Fibroblast of lung (primary cell): Measurements from ENCODE around the gene UBXN2A. TPM values are rescaled to one million over a fixed set of nuclear protein-coding genes. Genes with fewer than 3 reads are reported as not detected.

Experiments
- DNase-seq, 2 donors: peaks; one replicate each; pipeline versions ENCODE4 v3.0.0 to v3.0.0-alpha.2; 2010; ENCODE audit warnings: low read depth in 2 of 2
- H2AFZ ChIP-seq: 2 replicates; pipeline ENCODE4 v1.5.1; 2012; ENCODE audit warnings: low read length, control low read depth, inconsistent platforms
- H3K27ac ChIP-seq: 2 replicates; pipeline ENCODE4 v1.5.1; 2011; ENCODE audit warnings: low read length, control low read depth; ENCODE audit not compliant: insufficient read depth
- H3K27me3 ChIP-seq: 2 replicates; pipeline ENCODE4 v1.5.1; 2011; ENCODE audit warnings: mild to moderate bottlenecking, low read length; ENCODE audit not compliant: control insufficient read depth, insufficient read depth
- H3K36me3 ChIP-seq: 2 replicates; pipeline ENCODE4 v1.5.1; 2011; ENCODE audit warnings: low read length; ENCODE audit not compliant: control insufficient read depth, insufficient read depth
- H3K4me1 ChIP-seq: 2 replicates; pipeline ENCODE4 v1.5.1; 2011; ENCODE audit warnings: low read length; ENCODE audit not compliant: control insufficient read depth, insufficient read depth; ENCODE audit errors: extremely low read depth
- H3K4me2 ChIP-seq: 2 replicates; pipeline ENCODE4 v1.5.1; 2011; ENCODE audit warnings: low read length, control low read depth; ENCODE audit not compliant: insufficient read depth; ENCODE audit errors: extremely low read depth
- H3K4me3 ChIP-seq, 4 experiments: fragments of 200-600 bp in 1 of 4; sonication (generic) in 1 of 4; replicated peaks in 1 of 4; 2 replicates each; pipeline ENCODE4 v1.5.1; 2011 to 2016; ENCODE audit warnings: low read length in 4 of 4, low read depth in 3 of 4, mild to moderate bottlenecking in 3 of 4, control low read depth in 2 of 4, inconsistent platforms in 1 of 4, mixed read lengths in 1 of 4; ENCODE audit not compliant: insufficient read depth in 1 of 4; ENCODE audit errors: control extremely low read depth in 1 of 4
- H3K79me2 ChIP-seq: 2 replicates; pipeline ENCODE4 v1.5.1; 2012; ENCODE audit warnings: mild to moderate bottlenecking, low read length, inconsistent platforms; ENCODE audit not compliant: control insufficient read depth, insufficient read depth
- H3K9ac ChIP-seq: 2 replicates; pipeline ENCODE4 v1.5.1; 2011; ENCODE audit warnings: mild to moderate bottlenecking, low read length, control low read depth; ENCODE audit not compliant: insufficient read depth
- H3K9me3 ChIP-seq: 2 replicates; pipeline ENCODE4 v1.5.1; 2012; ENCODE audit warnings: low read depth, low read length; ENCODE audit not compliant: control insufficient read depth, insufficient read depth
- H4K20me1 ChIP-seq: 2 replicates; pipeline ENCODE4 v1.5.1; 2011; ENCODE audit warnings: low read length; ENCODE audit not compliant: control insufficient read depth, insufficient read depth; ENCODE audit errors: extremely low read depth
- EZH2 ChIP-seq: IDR thresholded peaks from 2 replicates; pipeline ENCODE4 v1.5.1; 2012; ENCODE audit warnings: low read length, control low read depth, mild to moderate bottlenecking; ENCODE audit errors: missing control alignments
- polyA plus RNA-seq, 2 donors: library from polyadenylated mRNA; depleted of rRNA in 1 of 2; stranded (reverse) in 1 of 2; unstranded in 1 of 2; fragments of >200 nt; gene quantifications; 2 replicates each; pipeline ENCODE4 v1.2.1, GENCODE V29; 2011 to 2012; ENCODE audit warnings: missing spikeins in 1 of 2
- total RNA-seq: library from RNA; depleted of rRNA; stranded (reverse); fragments of >200 nt; gene quantifications from 2 replicates; pipeline ENCODE4 v1.2.1, GENCODE V29; 2014
- TF ChIP-seq, protein P1 (sequence below), 2 donors: IDR thresholded peaks in 1 of 2; conservative IDR thresholded peaks in 1 of 2; 1 replicate in 1 of 2; 2 replicates in 1 of 2; pipeline ENCODE4 v1.5.1; 2011 to 2012; ENCODE audit warnings: low read length in 2 of 2, control low read depth in 1 of 2, inconsistent platforms in 1 of 2, low read depth in 1 of 2, mild to moderate bottlenecking in 1 of 2

The UBXN2A gene
- total and polyA plus RNA-seq, 2 donors (not counting 1 experiment from before 2014, with no cell fraction given) = 12.8 to 12.9 TPM

DNA sequence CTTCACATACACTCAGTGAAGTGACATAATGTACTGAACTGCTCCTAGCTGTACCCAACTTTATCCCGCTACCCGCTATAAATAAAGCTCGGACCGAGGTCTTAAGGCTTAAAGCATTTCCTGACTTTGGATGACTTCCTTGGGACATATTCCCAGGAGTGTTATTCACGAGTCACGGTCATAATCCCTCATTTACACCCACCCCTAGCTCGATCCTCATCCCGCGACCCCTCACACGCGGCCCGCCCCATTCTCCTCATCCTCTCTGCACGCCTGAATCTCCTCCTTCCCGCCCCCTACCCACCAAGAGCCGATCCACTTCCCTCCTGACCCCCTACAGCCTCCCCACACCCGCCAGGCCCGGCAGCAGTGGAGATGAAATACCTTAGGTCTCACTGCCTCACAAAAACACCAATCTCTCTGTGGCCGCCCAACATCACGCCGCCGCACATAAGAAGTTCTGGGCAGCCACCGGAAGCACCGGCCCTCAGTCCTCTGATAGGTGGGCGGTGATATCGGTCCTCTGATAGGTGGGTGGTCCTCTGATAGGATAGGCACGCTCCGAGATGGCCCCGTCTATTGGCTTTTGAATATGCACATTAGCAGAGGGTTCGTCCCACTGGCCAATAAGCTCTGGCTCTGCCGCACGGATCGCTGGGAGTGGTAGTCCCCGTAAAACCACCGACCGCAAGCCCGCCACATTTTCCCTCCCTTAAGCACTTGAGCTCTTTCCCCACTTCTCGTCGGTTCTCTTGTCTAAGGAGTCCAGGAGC, 106.9 kb downstream of the UBXN2A start, which contains the start of gene WDCP:
TSS of gene WDCP (minus strand) at position 462 of the 773 bp plus-strand sequence. CDS start 7,897 bp downstream, outside the sequence.
- Histone ChIP-seq H3K9me3 (no peaks in the 10 kb centered on the region), H3K4me2 (peak within 1 kb of the TSS; percentile 85), H3K4me3 (peak within 1 kb of the TSS; percentile 78 to 97 (median 83)), H3K4me1 (peaks cover 2% of the 10 kb centered on the region), H3K9ac (peak within 1 kb of the TSS; percentile 50), H4K20me1 (no peaks in the 10 kb centered on the region), H3K27me3 (no peaks in the 10 kb centered on the region), H3K79me2 (peaks cover 10% of the 10 kb centered on the region), H3K36me3 (no peaks in the 10 kb centered on the region), H2AFZ (peak within 1 kb of the TSS; percentile 85), H3K27ac (no peak within 1 kb of the TSS)
- DNase-seq = peak; percentile 98 to 100
- TF ChIP-seq EZH2 = no peak
- TF ChIP-seq, protein P1, sequence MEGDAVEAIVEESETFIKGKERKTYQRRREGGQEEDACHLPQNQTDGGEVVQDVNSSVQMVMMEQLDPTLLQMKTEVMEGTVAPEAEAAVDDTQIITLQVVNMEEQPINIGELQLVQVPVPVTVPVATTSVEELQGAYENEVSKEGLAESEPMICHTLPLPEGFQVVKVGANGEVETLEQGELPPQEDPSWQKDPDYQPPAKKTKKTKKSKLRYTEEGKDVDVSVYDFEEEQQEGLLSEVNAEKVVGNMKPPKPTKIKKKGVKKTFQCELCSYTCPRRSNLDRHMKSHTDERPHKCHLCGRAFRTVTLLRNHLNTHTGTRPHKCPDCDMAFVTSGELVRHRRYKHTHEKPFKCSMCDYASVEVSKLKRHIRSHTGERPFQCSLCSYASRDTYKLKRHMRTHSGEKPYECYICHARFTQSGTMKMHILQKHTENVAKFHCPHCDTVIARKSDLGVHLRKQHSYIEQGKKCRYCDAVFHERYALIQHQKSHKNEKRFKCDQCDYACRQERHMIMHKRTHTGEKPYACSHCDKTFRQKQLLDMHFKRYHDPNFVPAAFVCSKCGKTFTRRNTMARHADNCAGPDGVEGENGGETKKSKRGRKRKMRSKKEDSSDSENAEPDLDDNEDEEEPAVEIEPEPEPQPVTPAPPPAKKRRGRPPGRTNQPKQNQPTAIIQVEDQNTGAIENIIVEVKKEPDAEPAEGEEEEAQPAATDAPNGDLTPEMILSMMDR (conservative IDR thresholded peaks at IDR 0.05 in 1 of 2, IDR thresholded peaks at IDR 0.05 in 1 of 2; ENCODE audit: low read depth in 1 of 2, low read length in 2 of 2) = no peak

DNA sequence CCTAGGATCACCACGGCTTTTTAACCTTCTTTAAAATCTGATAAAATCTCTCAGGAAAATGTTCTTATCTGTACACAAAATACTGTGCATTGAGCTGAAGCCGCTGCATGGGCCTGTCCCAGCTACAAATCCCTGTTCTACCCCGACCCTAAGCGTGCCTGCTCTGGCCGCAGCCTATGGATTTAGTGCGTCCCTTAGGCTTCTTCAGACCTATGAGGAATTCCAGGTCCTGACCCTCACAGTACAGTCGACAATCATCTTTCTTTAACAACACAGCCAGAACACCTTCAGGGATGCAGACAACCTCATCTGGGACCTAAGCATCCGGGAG, 107.4 kb downstream of the UBXN2A start:
- TF ChIP-seq EZH2 = no peak
- TF ChIP-seq, protein P1 (conservative IDR thresholded peaks at IDR 0.05 in 1 of 2, IDR thresholded peaks at IDR 0.05 in 1 of 2; ENCODE audit: low read depth in 1 of 2, low read length in 2 of 2) = no peak
- Histone ChIP-seq H3K9me3 (no peaks in the 10 kb centered on the region), H3K9ac (no peak overlapping the region), H3K79me2 (peaks cover 10% of the 10 kb centered on the region), H3K27me3 (no peaks in the 10 kb centered on the region), H2AFZ (peak overlapping the region; percentile 73), H3K36me3 (no peaks in the 10 kb centered on the region), H3K4me1 (peaks cover 2% of the 10 kb centered on the region), H4K20me1 (no peaks in the 10 kb centered on the region), H3K4me3 (peak overlapping the region in 2 of 4 experiments; percentile 28 to 97), H3K27ac (no peak overlapping the region), H3K4me2 (peak overlapping the region; percentile 48)
- no peak for DNase-seq

DNA sequence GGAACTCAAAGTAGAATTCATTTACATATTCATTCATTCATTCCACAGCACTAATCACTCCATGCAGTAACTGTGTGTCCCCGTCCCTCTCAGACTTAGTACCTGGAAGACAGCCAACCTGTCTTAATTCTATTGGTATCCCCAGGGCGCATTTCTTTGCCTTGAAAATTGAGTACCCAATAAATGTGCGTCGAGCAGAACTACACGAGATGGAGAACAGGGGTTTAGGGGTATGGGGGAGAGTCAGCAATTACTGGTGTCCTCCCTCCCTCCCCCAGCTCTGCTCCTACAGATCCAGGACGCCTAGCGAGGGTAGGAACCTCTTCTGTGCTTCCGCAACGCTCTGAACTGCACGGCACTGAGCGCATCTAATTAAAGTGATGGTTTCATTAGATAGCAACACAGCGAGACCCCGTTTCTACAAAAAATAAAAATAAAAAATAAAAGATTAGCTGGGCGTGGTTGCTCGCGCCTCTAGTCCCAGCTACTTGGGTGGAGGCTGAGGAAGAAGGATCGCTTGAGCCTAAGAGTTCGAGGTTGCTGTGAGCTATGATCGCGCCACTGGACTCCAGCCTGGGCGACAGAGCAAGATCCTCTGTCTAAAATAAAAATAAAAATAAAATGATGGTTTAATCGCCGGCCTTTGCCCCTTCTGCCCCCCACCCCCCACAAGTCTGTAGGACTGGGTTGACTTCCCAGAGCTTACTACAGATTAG, 108.7 kb downstream of the UBXN2A start:
- Histone ChIP-seq H3K27me3 (no peaks in the 10 kb centered on the region), H3K9ac (no peak overlapping the region), H3K27ac (no peak overlapping the region), H4K20me1 (no peaks in the 10 kb centered on the region), H3K36me3 (no peaks in the 10 kb centered on the region), H3K4me2 (peak overlapping the region; percentile 53), H3K79me2 (peaks cover 10% of the 10 kb centered on the region), H3K9me3 (no peaks in the 10 kb centered on the region), H3K4me1 (peaks cover 2% of the 10 kb centered on the region), H3K4me3 (peak overlapping the region; percentile 47 to 73 (median 63)), H2AFZ (peak overlapping the region; percentile 66)
- TF ChIP-seq EZH2 = no peak
- TF ChIP-seq, protein P1 (conservative IDR thresholded peaks at IDR 0.05 in 1 of 2, IDR thresholded peaks at IDR 0.05 in 1 of 2; ENCODE audit: low read depth in 1 of 2, low read length in 2 of 2) = no peak
- no peak for DNase-seq
